PC-9 (cell line): ENCODE data around the gene ACAP3. TPM values are rescaled to one million over a fixed set of nuclear protein-coding genes. Genes with fewer than 3 reads are reported as not detected.

ENCODE experiments used
- BruUV-seq: library from RNA; stranded (reverse); fragments of 400-500 nt; replicated peaks from 2 replicates; lab custom pipeline; 2021; lab: Mats Ljungman, UMichigan
- CTCF ChIA-PET: fragments of 300-600 bp; sonication (Branson Sonifier 250); formaldehyde crosslinking; loops from one replicate; lab custom pipeline; 2022; ENCODE audit warnings: antibody characterized with exemption; lab: Charles Lee
- POLR2A ChIA-PET: fragments of 300-600 bp; sonication (Branson Sonifier 250); formaldehyde crosslinking; loops from one replicate; lab custom pipeline; 2022; ENCODE audit warnings: antibody characterized with exemption; ENCODE audit not compliant: unreplicated experiment; lab: Charles Lee
- DNase-seq, 2 experiments: peaks; one replicate each; pipeline versions ENCODE4 v3.0.0 to v3.0.0-alpha.2; 2015 to 2022; ENCODE audit warnings: mixed read lengths in 1 of 2
- H2AFZ ChIP-seq: fragments of 200-600 bp; sonication (generic); 2 replicates; pipeline ENCODE4 v1.8.1; 2017; ENCODE audit warnings: antibody characterized with exemption
- H3F3A ChIP-seq: fragments of 200-600 bp; sonication (generic); 2 replicates; pipeline ENCODE4 v1.8.1; 2017; ENCODE audit warnings: antibody characterized with exemption, mild to moderate bottlenecking, low read depth; ENCODE audit not compliant: insufficient read depth
- H3K27ac ChIP-seq: fragments of 200-600 bp; sonication (generic); 2 replicates; pipeline ENCODE4 v1.6.1; 2016; ENCODE audit warnings: mixed run types
- H3K27me3 ChIP-seq: fragments of 200-600 bp; sonication (generic); 2 replicates; pipeline ENCODE4 v1.6.1; 2016; ENCODE audit warnings: low read depth, mixed run types; ENCODE audit not compliant: insufficient read depth
- H3K36me3 ChIP-seq: fragments of 200-600 bp; sonication (generic); 2 replicates; pipeline ENCODE4 v1.6.1; 2016; ENCODE audit warnings: low read depth, mixed run types
- H3K4me1 ChIP-seq: fragments of 200-600 bp; sonication (generic); replicated peaks from 2 replicates; pipeline ENCODE4 v1.6.1; 2016; ENCODE audit warnings: mixed run types; ENCODE audit not compliant: insufficient read depth
- H3K4me2 ChIP-seq: fragments of 200-600 bp; sonication (generic); 2 replicates; pipeline ENCODE4 v1.6.1; 2017; ENCODE audit warnings: mixed run types
- H3K4me3 ChIP-seq: fragments of 200-600 bp; sonication (generic); 2 replicates; pipeline ENCODE4 v1.6.1; 2016; ENCODE audit warnings: mixed run types
- H3K79me2 ChIP-seq: fragments of 200-600 bp; sonication (generic); 2 replicates; pipeline ENCODE4 v1.6.1; 2017; ENCODE audit warnings: low read depth, mixed run types
- H3K9me2 ChIP-seq: fragments of 200-600 bp; sonication (generic); 2 replicates; pipeline ENCODE4 v1.8.1; 2017; ENCODE audit warnings: mild to moderate bottlenecking; ENCODE audit not compliant: insufficient read depth
- H3K9me3 ChIP-seq: fragments of 200-600 bp; sonication (generic); 2 replicates; pipeline ENCODE4 v1.8.1; 2016; ENCODE audit warnings: low read depth; ENCODE audit not compliant: insufficient read depth
- H4K20me1 ChIP-seq: fragments of 200-600 bp; sonication (generic); 2 replicates; pipeline ENCODE4 v1.8.1; 2017; ENCODE audit not compliant: insufficient read depth
- CTCF ChIP-seq: fragments of 200-600 bp; sonication (generic); conservative IDR thresholded peaks from 2 replicates; pipeline ENCODE4 v1.6.1; 2017; ENCODE audit warnings: mixed run types, antibody characterized with exemption, mild to moderate bottlenecking, moderate library complexity
- EZH2 ChIP-seq: fragments of 200-600 bp; sonication (generic); IDR thresholded peaks from 2 replicates; pipeline ENCODE4 v1.8.0; 2017; ENCODE audit warnings: antibody characterized with exemption, low read depth
- intact Hi-C: fragments of 100-400 bp; cut with micrococcal nuclease; formaldehyde crosslinking; loops from one replicate; pipeline ENCODE4 v1.10.0; 2022; ENCODE audit not compliant: unreplicated experiment
- total RNA-seq: library from RNA; stranded (reverse); gene quantifications from 2 replicates; pipeline ENCODE4 v1.2.3, GENCODE V29; 2021

Gene ACAP3
- total RNA-seq, 1 experiment from 2014 or later, result 54.8 TPM

- Histone ChIP-seq H3K9me2 (no peaks in the 10 kb centered on the region), H3F3A (peaks cover 36% of the 10 kb centered on the region; the same call in 1 of the 2 replicates), H3K9me3 (no peaks in the 10 kb centered on the region), H3K27ac (peak overlapping the region; percentile 73), H3K79me2 (peaks cover 60% of the 10 kb centered on the region), H3K4me3 (peak overlapping the region; percentile 87), H2AFZ (peak overlapping the region; percentile 80; the same call in 1 of the 2 replicates), H3K27me3 (no peaks in the 10 kb centered on the region), H4K20me1 (peaks cover 28% of the 10 kb centered on the region), H3K36me3 (no peaks in the 10 kb centered on the region), H3K4me2 (peak overlapping the region; percentile 96), H3K4me1 (peaks cover 21% of the 10 kb centered on the region)
- ChIA-PET CTCF (no interaction called here), POLR2A (interaction anchor here (0.6 kb wide), 1 partner anchor 12 kb away, joined by 3 read pairs; no protein-coding TSS in a partner anchor)
- TF ChIP-seq CTCF (no peak), EZH2 (no peak)
- intact Hi-C loops, result no loop called here
- no TSS peak for BruUV-seq
- peak; percentile 50 to 61 for DNase-seq
Observed at GRCh38 chr1:1325288-1326074, 17.8 kb upstream of the ACAP3 start.

- TSS peak; percentile 63 for BruUV-seq
- H3F3A ChIP-seq, result peaks cover 32% of the 10 kb centered on the region; the same call in 1 of the 2 replicates
- no peaks in the 10 kb centered on the region for H3K9me3 ChIP-seq
- no peaks in the 10 kb centered on the region for H3K27me3 ChIP-seq
- peak within 1 kb of the TSS; percentile 96 for H3K4me2 ChIP-seq
- CTCF ChIA-PET, result interaction anchor here (0.6 kb wide), 1 partner anchor 294 kb away, joined by 3 read pairs; no protein-coding TSS in a partner anchor
- H4K20me1 ChIP-seq, result peaks cover 35% of the 10 kb centered on the region
- H2AFZ ChIP-seq, result peak within 1 kb of the TSS; percentile 80; the same call in 1 of the 2 replicates
- intact Hi-C loops, result no loop called here
- POLR2A ChIA-PET, result interaction anchor here (0.6 kb wide), 1 partner anchor 13 kb away, joined by 3 read pairs; no protein-coding TSS in a partner anchor
- peaks cover 15% of the 10 kb centered on the region for H3K4me1 ChIP-seq
- no peaks in the 10 kb centered on the region for H3K9me2 ChIP-seq
- peak within 1 kb of the TSS; percentile 87 for H3K4me3 ChIP-seq
- peak within 1 kb of the TSS; percentile 73 for H3K27ac ChIP-seq
- DNase-seq, result peak; percentile 78 to 92
- TF ChIP-seq EZH2 (no peak), CTCF (no peak)
- no peaks in the 10 kb centered on the region for H3K36me3 ChIP-seq
- H3K79me2 ChIP-seq, result peaks cover 67% of the 10 kb centered on the region
Observed at GRCh38 chr1:1324524-1325287, 17.0 kb upstream of the ACAP3 start, which contains the start of the genes CPTP and INTS11. Gene CPTP, plus strand, starts transcription at chr1:1324802. Its CDS starts 2,109 bp downstream, at chr1:1326911. Gene INTS11, minus strand, starts transcription at chr1:1324660. Its CDS starts 52 bp downstream, at chr1:1324608.

- H3K9me3 ChIP-seq, result no peaks in the 10 kb centered on the region
- no peak for DNase-seq
- peaks cover 40% of the 10 kb centered on the region for H4K20me1 ChIP-seq
- POLR2A ChIA-PET, result no interaction called here
- H3K9me2 ChIP-seq, result no peaks in the 10 kb centered on the region
- CTCF ChIA-PET, result interaction anchor here (0.6 kb wide), 1 partner anchor 295 kb away, joined by 3 read pairs; no protein-coding TSS in a partner anchor
- no peak overlapping the region for H2AFZ ChIP-seq
- peak overlapping the region; percentile 62 for H3K4me2 ChIP-seq
- H3K27me3 ChIP-seq, result no peaks in the 10 kb centered on the region
- TF ChIP-seq EZH2, result no peak
- TF ChIP-seq CTCF, result no peak
- H3K79me2 ChIP-seq, result peaks cover 71% of the 10 kb centered on the region
- H3F3A ChIP-seq, result peaks cover 34% of the 10 kb centered on the region; the same call in 1 of the 2 replicates
- peaks cover 16% of the 10 kb centered on the region for H3K4me1 ChIP-seq
- intact Hi-C loops, result no loop called here
- no peak overlapping the region for H3K27ac ChIP-seq
- no TSS peak for BruUV-seq
- H3K36me3 ChIP-seq, result no peaks in the 10 kb centered on the region
- peak overlapping the region; percentile 87 for H3K4me3 ChIP-seq
Observed at GRCh38 chr1:1324084-1324523, 16.4 kb upstream of the ACAP3 start.
